Stimulated activated CD4-positive, alpha-beta T cell treated with anti-CD3 and anti-CD28 coated beads, Interleukin-2, amount 100 ng/mL, for 24 hours (primary cell): ENCODE results near the gene RAB26.
"Not testable (repeated sequence)": the region's sequence is repeated elsewhere in the genome, so short reads cannot be mapped to it uniquely, and the experiment has no call there.

Experiments used
- DNase-seq, 2 donors: peaks; one replicate each; pipeline ENCODE4 v3.0.0-alpha.2; 2020

The RAB26 gene

GRCh38 chr16:2117960-2118722, 30.3 kb upstream of the RAB26 start:
- DNase-seq: not testable (repeated sequence)

GRCh38 chr16:2121325-2121724, 27.1 kb upstream of the RAB26 start:
- DNase-seq: peak; percentile 34 to 39

DNA sequence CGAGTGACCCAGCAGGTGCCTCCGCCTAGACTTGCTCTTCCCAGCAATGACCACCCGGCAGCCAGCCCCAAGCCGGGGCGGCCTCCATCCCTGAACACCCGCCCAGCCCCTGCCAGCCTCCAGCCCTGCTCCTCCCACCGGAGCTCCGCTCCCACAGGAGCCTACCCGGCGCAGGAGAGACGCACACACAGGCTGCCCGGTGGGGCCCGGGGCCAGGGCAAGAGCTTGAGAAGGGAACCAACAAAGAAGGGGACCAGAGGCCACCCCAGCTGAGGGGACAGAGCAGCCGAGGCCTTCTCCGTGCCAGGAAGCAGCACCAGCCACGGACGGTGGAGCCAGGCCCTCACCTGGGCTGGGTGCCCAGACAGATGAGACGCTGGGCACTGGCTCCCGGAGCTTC, 26.6 kb upstream of the RAB26 start:
- DNase-seq: no peak

DNA sequence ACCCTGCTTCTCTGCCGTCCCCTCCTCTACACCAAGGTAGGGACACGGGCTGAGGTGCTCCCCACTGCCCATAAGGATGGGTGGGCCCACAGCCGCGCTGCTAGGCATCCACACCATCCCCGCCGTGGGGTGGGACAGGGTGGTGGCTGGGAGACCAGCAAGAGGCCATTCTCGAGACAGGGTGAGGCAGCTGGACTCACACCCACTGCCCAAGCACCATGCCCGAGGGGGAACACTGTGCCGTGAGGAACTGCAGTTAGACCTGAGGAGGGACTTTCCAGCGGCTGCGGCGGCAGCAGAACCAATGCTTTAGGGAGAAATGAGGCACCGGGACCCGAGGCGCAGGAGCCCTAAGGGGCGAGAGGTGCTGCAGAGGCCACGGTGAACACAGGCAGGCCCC, 26.0 kb upstream of the RAB26 start:
- no peak for DNase-seq

DNA sequence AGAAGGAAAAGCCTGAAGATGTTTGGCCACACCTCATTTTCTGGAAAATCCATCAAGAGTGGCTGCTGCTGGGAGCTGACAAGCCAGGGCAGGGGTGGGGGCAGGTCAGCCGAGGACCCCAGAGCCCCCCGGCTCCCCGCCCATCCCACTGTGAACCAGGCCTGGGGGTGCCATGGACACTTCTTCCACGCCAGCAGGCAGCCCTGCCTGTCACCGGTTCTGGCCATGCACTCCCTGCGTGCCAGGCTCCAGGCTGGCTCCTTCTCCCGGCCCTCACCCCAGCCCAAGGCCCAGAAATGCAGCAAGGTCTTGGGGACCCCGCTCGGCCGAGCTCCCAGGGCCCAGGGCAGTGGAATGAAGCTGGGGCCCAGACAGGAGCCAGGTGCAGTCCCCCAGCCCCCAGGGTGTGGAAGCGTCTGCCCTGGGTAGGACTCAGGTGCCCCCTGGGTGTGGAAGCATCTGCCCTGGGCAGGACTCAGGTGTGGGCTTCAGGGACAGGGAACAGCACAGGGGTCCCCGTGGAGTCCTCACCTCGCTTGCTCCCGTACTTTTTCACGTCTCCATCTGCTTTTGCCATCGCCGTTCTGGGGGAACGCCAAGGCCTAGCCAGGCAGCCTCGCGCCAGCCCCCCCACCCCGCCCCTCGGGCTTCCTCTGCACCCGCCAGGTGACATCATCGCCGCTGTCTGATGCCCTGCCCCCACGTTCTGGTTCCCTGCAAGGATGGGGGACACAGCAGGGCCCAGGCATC, 25.3 kb upstream of the RAB26 start:
- not testable (repeated sequence) for DNase-seq

GRCh38 chr16:2123706-2124376, 24.6 kb upstream of the RAB26 start:
- DNase-seq: not testable (repeated sequence)

DNA sequence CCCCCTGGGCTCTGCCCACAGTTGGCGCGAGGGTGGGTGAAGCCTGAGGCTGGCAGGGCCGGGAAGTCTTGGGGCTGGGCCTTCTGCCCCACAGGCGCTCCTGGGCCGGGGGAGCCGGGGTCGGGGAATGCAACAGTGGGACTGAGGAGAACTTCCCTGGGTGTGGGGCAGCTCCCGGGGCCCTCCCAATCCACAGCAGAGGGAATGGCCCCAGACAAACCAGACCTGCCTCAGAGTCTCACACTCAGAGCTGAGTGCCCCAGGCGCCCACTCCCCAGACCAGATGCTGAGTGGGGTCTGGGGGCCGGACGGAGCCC, 24.1 kb upstream of the RAB26 start:
- not testable (repeated sequence) for DNase-seq

- not testable (repeated sequence) for DNase-seq
Observed at GRCh38 chr16:2124694-2125444, 23.6 kb upstream of the RAB26 start.

DNA sequence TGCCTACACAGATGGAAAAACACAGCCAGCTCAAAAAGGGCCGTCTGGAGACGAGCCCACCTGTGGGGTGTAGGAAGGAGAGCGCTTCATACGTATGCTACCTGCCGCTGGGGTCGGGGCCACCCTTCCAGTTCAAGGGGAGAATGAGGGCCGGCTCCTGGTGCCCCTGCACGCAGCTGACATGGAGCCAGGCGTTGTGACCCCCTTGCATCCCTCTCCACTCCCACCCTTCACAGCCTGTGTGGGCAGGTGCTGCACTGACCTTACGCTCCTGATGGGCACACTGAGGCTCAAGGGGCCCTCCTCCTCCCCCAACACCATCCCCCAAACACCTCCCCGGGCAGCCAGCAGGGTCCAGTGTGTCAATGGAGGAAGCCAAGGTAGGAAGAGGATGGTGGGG, 22.8 kb upstream of the RAB26 start:
- DNase-seq: not testable (repeated sequence)

- not testable (repeated sequence) for DNase-seq
Observed at GRCh38 chr16:2126161-2126743, 22.2 kb upstream of the RAB26 start.

DNA sequence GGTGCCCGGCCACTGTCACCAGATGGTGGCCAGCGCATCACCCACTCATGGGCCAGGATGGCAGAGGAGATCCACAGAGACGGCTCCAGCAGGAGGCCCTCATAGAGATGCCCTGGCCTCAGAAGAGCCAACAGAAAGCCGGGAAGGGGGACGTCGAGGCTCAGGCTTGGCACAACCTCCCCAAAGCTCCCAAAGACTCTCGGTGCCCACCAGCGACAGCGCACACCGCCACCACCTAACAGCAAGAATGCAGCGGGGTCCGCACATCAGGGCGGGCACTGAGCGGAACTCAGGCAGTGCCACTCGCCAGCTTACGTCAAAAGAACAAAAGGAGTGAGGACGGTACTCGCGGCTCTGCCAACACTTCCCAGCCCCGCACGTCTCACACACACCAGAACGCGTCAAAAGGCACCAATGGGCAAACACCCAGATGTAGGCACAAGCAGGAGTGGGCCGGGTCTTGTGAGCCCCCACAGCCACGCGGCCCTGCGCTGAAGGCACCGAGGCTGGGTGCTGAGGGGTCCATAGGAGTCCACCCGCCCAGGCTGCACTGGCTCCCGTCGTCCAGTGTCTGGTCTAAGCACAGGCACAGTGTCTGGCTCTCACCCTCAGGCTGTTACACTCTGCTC, 21.4 kb upstream of the RAB26 start:
- DNase-seq: not testable (repeated sequence)

DNA sequence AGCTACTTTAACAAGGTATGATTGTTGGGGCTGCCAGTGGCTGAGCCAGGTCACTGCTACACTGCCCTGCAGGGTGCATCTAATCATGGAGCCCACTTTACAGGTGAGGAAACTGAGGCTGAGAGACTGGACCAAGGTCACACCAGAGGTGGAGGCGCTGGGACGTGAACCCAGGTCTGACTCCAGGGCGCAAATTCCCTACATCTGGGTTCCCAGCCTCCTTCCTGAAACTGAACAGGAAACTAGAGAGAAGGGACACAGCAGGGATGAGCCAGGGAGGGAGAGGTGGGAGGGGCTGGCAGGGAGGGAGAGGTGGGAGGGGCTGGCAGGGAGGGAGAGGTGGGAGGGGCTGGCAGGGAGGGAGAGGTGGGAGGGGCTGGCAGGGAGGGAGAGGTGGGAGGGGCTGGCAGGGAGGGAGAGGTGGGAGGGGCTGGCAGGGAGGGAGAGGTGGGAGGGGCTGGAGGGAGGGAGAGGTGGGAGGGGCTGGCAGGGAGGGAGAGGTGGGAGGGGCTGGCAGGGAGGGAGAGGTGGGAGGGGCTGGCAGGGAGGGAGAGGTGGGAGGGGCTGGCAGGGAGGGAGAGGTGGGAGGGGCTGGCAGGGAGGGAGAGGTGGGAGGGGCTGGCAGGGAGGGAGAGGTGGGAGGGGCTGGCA, 20.7 kb upstream of the RAB26 start:
- not testable (repeated sequence) for DNase-seq

- not testable (repeated sequence) for DNase-seq
Observed at GRCh38 chr16:2129251-2129650, 19.2 kb upstream of the RAB26 start.

- not testable (repeated sequence) for DNase-seq
Observed at GRCh38 chr16:2129890-2130447, 18.5 kb upstream of the RAB26 start.

GRCh38 chr16:2133797-2134196, 14.6 kb upstream of the RAB26 start:
- DNase-seq: not testable (repeated sequence)

DNA sequence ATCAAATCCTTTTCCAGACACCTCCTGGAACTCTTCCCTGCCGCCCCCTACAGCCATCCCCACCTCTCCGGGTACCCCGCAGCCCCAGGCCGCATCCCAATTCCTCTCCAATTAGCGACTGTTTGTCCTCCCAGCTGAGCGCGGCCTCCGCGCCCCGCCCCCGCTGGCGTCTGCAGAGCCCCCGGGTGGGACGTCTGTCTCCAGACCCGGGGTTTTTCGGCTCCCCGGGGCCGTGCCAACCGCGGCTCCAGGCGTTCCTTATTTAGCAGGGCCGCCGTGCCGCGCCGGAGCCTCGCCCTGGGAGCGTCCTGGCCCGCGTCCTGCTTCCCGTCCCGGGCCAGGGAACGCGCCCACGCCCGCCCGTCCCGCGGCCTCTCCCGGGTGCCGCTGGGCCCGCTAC, 13.4 kb upstream of the RAB26 start:
- DNase-seq: not testable (repeated sequence)

DNA sequence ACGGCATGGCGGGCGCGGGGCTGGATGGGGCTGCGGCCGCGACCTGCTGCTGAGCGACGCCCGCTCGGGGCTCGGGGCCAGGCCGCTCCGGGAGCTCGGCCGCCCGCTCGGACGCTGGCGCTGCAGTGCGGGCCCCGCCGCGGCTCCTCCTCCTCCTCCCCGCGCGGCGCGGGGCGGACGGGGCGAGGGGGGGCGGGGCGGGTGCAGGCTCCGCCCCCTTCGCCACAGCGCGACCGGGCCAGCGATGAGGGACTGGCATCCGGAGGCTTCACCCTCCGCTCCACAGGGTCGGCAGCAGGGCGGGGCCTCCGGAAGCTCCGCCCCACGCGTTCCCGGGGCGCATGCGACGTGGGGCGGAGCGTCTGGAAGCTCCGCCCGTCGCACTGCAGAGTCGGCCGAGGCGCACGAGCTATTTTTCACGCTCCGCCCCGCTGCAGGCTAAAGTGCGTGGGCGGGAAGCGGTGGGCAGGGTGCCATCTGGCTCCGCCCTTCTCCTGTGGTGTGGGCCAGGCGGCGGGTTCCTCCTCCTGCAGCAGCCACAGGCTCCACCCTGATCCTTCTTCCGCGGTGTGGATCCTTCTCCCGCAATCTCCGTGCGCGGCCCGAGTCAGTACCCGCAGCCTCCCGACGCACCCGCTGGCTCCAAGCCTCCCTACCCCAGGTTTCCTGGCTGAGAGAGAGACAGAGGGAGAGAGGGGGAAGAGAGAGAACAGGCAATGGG, 12.5 kb upstream of the RAB26 start, which contains the start of gene PKD1:
Gene PKD1 (minus strand): TSS at position 129 of the 721 bp plus-strand sequence. CDS start 209 bp downstream, outside the sequence.
- peak; percentile 99 to 100 for DNase-seq

DNA sequence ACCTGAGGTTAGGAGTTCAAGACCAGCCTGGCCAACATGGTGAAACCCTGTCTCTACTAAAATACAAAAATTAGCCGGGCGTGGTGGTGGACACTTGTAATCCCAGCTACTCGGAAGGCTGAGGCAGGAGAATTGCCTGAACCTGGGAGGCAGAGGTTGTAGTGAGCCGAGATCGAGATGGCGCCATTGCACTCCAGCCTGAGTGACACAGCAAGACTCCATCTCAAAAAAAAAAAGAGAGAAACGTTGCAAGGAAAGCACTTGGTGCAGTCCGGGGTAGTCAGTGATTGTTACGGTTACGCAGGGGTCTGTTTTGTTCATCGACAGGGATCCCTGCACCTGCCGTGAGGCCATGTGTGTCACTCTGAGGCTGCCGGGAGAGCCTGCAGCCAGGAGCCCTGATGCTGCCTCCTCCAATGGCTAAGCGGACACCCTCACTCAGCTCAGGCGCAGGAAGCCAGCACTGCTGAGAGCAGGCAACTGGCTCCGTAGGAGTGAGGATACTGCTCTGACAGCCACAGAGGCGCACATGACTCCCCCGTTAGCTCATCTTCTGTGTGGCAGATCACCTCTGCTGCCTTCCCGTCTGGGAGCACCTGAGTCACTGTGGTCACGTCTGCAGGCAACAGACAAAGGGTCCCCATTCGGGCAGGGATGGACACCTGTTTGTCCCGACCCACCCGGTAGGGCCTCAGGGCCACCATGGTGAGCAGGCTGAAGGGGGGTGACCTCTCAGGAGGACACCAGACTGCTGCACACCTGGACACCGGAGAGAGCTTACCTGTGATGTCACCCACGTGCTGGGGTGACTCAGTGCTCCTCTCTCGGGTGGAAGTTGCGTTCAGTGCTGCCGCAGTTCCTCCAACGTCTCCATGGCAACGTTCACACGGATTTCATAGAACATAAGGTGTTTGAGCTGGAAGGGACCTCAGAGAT, 5.2 kb upstream of the RAB26 start:
- no peak for DNase-seq

DNA sequence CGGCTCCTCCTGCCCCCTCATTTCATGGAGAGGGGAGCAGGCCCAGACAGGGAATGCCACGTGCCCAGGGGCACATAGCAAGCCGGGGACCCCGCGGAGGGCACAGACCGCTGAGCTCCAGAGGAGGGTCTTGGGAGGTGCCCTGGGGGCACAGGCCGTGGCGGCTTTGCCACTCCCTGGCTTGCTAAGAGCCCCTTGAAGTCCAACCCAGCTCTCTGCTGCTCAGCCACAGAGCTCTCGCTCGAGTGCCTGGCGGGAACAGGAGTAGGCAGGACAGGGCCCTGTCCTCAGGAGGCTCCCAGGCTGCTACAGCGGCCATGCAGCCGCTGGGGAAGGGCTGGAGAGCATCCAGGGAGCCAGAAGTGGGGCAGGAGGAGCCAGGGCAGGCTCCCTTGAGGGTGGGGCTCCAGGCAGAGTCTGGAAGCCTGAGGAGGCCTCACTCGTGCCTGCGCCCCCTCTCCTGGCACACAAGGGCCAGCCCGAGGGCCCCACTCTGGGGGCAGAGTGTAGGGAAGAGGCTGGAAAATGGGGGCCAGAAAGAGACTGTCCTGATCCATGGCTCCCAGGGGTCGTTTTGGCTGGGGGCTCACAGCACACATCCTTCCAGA, 4.4 kb upstream of the RAB26 start:
- no peak for DNase-seq
